Measurements from ENCODE around the gene NEUROD6.

- TF ChIP-seq CTCF (conservative IDR thresholded peaks at IDR 0.05 in 1 of 2, IDR thresholded peaks at IDR 0.05 in 1 of 2; ENCODE audit: low read depth in 1 of 2, low read length in 2 of 2) (no peak), EZH2 (IDR thresholded peaks at IDR 0.05; ENCODE audit: low read length, missing control alignments) (no peak)
Observed at GRCh38 chr7:31305260-31305659, 35.3 kb downstream of the NEUROD6 start.
